HG03342 (cell line): ENCODE results near the gene NSRP1.
"Not testable (repeated sequence)": the region's sequence is repeated elsewhere in the genome, so short reads cannot be mapped to it uniquely, and the experiment has no call there.

Source experiments
- ATAC-seq: cut with Tn5 transposase; IDR thresholded peaks from one replicate; pipeline ENCODE4 v1.9.1; 2021; ENCODE audit warnings: mild to moderate bottlenecking, moderate library complexity; ENCODE audit not compliant: unreplicated experiment

NSRP1 gene

DNA sequence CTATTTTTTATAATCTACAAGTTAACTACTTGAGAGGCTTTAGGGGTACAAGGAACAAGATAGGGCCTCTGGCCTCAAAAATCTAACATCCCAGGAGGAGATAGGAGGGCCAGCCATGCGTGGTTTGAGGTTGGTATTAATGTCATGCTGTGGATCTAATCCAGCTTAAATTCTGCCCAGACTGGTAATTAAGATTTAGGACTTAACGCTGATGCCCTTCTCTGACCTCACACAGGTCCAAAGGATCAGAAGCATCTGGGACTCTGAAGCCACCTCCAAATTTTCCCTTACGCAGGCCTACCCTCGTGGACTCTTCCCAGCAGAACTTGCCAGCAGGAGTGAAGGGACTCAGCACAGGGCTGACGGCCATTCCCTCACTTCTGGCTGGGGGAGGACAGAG is 103.8 kb downstream of the NSRP1 start:
- no peak for ATAC-seq

DNA sequence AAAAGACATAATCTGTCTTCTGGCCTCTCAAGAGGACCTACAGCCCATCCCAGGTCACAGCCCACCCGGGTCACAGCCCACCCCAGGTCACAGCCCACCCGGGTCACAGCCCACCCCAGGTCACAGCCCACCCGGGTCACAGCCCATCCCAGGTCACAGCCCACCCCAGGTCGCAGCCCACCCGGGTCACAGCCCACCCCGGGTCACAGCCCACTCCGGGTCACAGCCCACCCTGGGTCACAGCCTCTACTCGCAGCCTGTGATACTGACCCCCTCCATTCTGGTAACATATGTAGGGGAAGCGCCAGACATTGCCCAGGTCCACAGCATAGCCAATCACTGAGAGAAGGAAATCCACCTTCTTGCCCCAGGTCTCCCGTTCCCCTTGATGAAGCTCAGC is 104.7 kb downstream of the NSRP1 start:
- ATAC-seq = no peak

DNA sequence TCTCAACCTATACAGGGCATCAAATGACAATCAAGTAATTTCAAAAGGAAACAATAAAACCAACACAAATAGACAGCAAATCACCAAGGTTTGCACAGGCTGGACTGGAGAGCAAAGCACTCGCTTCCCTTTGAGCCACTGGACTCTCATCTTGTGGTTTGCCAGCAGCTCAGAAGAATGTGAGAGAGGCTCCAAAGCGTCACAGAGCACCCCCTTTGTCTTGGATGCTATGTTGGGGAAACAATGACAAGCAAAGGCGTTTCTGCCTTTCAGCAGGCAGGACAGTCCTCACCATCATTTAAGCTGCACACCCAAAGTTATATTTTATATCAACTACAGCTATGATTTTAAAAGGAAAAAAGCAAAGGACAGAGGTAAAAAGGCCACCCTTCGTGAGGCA is 105.6 kb downstream of the NSRP1 start:
- ATAC-seq = no peak

DNA sequence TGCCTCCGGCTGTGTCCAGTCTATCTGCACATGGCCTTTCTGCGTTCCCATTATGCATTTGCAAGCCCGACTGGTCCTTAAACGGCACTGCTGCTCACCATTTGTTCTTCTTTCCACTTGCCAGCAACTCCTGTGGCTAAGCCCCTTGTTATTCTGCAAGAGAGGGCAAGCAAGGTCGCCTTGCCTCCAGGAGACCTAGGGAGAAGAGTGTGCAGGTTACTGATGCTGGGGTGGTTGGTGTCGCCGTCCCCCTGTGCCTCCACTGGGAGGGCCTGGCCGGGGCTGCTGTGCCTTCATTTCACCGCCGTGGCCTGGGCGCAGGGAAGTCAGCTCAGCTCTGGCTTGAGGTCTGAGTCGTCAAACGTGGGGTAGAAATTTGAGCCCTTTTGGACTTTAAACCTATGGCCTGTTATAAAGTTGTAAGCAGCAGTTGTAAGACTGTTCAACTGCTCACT is 106.1 kb downstream of the NSRP1 start:
- no peak for ATAC-seq

DNA sequence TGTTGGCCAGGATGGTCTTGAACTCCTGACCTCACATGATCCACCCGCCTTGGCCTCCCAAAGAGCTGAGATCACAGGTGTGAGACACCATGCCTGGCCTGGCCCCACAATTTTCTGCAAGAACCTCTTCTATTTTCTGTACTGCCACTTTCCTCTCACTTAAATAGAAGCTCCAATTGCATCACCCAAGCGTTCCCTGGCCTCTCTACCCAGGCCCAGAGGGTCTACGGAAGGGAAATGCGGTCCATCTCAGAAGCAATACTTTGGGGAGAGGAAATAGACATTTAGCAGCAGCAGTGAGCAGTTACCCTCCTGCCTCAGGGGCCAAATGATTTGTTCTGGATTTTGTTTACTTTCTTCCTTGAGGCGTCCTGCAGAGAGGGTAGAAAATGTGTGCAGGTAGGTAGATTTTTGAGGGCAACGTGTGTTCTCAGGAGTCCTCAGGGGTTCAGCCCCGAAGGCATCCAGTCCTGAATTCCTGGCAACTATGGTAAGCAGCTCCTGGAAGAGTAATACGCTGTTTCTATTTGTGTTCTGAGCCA is 107.9 kb downstream of the NSRP1 start:
- no peak for ATAC-seq

DNA sequence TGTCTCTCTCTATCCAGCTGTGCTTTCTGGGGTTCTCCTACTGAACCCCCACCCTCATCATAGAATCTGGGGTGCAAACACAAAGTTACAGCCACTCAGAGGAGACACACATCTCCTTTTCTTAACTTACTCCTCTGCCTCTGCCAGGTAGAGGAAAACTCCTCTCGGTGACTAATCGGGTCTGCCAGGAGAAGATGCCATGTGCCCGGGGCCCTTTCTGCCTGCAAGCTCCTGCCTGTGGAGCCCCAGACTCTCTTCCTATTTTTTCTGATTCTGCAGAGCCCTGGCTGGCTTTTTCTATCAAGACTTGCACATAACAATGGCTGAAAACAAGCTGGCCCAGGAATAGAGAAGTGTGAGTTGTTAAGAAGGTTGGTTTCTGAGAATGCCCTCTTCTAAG is 108.5 kb downstream of the NSRP1 start:
- ATAC-seq = no peak

DNA sequence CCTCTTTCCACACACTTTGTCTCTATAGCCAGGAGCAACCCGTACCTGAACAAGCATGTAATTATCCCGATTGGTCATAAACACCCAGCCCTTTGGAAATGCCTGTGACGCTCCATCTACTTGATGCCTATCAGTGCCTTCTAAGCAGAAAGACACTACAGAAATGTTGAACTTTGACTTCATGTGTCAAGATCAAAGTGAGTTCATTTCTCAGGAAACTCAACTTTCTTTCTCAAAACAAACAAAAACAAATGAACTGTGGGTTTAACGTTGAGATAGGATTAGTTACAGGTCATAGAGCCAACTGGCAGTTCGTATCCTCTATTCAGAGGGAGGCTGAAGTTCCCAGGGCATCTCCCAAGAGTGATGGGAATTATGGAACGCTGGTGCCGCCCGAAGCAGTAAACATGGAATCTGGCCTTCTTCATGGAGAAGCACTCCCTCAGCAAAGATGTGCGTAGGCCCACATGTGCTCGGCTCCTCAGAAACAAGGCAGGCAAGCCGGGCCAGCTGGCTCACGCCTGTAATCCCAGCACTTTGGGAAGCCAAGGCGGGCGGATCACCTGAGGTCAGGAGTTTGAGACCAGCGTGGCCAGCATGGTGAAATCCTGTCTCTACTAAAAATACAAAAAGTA is 109.4 kb downstream of the NSRP1 start:
- no peak for ATAC-seq

DNA sequence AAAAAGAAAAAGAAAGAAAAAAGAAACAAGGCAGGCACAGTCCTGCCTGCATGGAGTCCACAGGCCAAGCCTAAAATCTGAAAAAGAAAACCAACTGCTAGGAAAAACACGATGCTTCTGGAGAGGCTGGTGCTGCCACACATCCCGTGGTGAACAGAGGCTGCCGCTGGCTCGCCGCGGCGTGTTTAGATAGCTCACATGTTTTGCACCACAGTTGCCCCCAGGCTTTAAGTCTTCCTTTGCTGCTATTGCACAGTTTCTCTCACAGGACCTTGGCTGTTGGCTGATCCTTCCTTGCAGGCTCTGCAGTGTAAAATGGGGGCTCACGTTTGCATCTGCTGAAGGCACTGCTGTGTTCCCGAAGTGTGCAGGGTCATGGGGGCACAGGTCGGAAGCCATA is 110.3 kb downstream of the NSRP1 start:
- ATAC-seq = no peak

DNA sequence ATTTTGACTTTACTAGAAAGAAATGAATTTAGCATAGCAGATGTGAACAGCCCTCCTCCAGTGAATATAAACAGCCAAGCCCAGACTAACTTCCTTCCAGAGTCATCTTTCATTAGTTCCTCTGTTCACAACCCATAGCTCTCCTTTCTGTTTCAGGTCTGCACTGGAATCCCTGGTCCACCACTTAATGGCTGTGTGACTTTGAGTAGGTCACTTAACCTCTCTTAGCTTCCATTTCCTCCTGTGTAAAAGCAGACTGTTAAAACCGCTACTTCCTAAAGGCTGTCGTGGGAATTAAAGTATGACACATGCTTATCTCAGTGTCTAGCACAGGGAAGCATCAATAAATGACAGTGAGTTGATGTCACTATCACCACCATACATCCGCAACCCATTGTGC is 111.4 kb downstream of the NSRP1 start:
- no peak for ATAC-seq

DNA sequence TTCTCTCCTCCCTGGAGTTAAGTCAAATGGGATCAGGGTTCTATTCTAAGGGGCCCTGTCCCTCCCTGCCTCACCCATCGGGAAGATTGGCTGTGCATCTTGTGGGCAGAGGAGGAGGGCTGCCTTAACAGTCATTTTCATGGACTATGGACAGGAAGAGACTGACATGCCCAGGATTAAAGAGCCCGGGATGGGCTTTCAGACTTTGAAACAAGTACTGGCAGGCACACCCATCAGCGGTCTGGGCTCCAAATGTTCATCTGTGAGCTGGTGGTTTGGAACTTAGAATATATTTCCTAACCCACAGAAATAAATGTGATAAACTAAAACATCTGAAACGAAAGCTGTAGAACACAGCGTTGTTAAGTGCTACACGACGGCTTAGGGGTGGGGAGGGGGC is 112.4 kb downstream of the NSRP1 start:
- no peak for ATAC-seq

DNA sequence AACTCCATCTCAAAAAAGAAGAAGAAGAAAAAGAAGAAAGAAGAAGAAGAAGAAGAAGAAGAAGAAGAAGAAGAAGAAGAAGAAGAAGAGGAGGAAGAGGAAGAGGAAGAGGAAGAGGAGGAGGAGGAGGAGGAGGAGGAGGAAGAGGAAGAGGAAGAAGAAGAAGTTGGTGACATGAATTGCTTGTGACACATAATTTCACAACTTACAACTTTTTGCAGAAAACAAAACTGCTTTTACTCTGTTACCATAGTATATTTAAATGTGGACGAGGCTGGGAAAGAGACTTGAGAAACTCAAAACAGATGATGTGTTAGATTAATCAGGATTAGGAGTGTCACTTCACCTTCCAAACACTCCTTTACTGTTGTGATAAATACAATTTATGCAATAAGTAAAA is 113.4 kb downstream of the NSRP1 start:
- ATAC-seq = not testable (repeated sequence)

DNA sequence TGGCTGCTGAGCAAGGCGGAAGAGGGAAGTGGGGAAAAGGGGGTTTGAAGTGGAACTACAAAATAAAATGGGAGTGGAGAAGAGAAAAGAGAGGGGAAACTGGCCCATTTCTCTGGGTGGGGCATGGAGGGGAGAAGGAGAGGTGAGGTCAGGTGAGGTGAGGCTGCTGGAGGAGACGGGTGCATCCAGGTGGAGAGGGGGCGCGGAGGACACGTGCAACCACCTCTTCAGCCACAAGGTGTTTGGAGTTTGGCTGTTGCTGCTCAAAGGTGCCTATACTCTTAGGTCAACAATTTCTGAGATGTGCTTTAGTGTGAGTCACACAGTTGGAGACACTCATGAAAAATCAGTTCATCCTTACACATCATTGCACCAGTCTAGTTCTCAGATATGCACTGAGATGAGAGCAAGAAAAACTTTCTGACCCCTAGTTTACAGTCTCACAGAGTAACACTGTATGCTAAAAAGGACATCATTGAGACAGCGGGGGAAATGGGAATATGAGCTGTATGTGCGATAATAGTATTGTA is 114.0 kb downstream of the NSRP1 start:
- no peak for ATAC-seq

DNA sequence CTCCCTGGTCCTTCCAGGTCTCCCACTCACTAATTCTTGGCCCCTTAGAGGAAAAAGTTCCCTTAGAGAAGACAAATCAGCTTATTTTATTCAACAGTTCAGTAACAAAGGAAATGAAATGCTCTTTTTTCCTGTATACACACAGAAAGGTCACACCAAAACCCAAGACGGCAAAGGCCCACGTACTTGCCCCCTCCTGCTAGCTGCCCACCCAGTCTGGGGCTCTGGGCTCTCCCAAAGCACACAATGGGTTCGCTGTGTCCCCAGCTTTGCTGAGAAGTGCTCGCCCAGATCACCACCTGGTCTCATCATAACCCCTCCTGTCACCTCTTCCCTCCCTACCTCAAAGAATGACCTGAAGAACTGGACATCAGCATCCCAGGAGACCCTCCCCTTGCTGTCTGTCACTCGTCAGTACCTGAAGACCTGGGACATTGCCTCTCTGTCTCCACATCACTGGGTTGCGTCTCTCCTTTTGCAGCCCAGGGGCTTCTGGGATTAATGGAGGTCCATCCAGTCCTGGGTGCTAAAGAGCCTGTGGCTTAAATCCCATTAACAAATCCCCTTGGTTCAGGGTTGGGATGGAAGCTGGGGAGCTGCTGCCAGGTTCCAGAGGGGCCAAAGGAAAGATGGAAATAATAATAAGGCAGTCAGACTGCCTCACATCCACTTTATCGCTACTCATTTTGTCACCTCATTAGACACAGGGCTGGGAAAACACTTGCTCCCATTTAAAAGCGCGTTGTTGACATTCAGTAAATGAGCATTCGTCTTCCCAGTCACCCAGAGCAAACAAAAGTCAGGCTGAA is 115.6 kb downstream of the NSRP1 start:
- ATAC-seq = no peak

DNA sequence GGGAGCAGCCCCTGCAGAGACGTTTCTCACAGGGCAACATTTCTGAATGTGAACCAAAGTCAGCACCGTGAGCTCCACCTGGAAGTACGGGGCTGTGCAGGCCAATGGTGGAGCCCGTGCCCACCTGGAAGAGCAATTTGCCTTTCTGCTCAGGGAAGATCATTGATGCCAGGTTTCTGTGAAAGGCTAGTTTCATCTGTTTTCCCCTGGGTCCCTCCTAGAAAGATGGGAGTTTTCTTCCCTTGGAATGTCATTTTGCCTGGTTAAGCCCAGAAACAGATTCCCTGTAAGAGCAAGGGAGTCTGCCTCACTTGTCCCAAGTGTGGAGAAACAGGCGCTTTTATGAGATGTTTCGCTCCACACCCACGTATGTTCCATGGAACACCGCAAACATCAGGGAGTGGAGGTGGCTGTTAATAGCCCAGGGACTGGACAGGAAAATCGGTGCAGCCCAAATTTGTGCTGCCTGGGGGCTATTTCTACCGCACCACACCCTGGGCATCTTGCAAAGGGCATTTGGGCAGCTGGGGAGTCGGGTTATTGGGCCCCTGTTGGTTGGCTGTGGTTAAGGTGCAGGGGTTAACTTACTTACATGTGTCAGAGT is 116.3 kb downstream of the NSRP1 start:
- ATAC-seq = no peak

DNA sequence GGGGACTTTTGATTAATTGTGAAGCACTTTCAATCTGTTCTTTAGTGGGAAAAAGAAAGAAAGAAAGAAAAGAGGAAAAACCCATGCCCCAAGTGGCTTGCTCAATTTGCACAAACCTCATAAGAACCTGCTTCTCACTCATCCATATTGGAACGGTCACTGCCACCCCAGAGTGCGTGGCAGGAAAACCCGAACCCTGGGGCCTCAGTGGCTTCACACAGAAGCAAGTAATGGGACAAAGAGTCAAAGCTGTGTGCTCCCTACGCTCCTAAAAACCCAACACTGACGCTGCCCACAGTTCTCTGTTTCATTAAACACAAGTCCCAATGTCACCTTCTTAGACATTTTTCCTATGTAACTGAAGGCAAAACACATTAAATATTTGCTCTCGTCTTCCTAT is 117.7 kb downstream of the NSRP1 start:
- ATAC-seq = no peak

DNA sequence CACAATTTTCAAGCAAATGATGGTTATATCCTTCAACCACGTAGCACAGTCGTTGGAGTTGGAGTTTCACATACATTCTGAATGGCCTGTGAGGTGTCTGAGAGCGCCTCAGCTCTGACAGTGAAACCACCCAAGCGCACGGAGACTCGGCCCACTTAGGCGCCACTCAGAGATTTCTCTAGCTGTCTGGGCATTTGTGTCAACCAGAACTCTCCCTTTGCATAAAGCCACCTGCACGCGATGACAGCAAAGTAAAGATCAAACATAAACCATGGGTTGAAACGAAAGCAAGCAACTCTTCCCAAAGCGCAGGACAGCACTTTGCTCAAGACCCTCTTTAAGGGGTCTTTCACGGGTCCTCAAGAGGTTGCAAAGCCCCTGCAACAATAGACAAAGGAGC is 118.3 kb downstream of the NSRP1 start:
- ATAC-seq = no peak

DNA sequence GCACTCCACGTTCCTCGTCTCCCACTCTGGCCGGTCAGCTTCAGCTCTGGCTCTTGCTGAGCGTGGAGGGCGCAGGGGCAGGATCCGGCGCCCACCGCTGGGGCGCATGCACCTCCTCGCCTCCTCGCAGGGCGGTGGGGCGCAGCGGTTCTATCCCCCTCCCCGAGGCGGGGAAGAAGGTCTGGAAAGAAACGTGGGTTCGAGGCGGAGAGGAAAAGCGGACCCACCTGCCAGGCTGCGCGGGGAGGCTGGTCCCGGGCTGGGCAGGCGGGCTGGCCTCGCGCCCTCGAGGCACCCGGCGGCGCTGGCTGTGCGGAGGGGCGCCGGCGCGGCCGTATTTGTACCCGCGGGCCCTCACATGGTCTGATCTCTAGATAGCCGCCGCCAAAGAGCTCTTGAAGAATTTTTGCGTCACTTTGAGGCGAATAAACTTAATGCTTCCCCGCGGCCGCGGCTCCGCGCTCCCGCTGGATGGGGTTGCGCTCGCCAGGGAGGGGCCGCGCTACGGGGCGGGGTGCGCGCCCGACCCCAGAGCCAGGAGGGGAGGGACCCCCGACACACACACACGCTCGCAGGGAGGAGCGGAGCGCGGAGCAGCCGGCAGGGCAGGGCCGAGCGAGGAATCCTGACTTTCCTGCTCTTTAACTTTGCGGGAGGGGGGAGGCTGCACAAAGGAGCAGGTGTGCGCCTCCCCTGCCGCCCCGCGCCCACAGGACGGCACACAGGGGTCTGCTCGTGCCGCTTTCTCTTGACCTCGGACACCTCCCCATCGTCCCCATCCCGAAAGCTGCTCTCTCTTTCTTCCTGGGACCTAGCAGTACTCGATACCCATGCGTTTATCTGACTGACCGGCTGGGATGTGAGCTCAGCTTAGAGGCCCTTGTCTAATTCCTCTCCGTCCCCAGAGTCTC is 119.0 kb downstream of the NSRP1 start, which contains the start of gene SLC6A4:
SLC6A4 (minus strand) TSS at position 312 of the 911 bp plus-strand sequence. CDS start 13,739 bp downstream, outside the sequence.
- no peak for ATAC-seq
